ENCODE results near the gene ALAS2.
"Not testable (repeated sequence)": the region's sequence is repeated elsewhere in the genome, so short reads cannot be mapped to it uniquely, and the experiment has no call there.

The ALAS2 gene

DNA sequence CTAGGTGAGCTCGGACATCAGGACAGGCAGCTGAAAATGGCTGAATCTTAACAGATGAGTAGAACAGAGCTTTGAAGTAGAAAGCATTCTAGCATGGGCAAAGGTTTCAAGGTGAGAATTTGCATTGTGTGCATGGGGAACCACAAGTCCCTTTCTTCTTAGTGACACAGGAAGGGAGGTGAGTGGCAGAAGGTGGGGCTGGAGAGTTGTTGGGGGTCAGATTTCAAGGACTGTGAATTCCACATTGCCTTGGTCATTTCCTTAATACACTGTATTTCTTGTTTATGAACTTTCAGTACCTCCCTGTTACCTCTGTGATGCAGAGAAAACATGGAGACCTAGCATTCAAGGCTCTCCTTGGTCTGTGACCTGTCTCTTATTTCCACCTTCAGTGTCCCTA is 26.5 kb downstream of the ALAS2 start:
- no peak for DNase-seq

DNA sequence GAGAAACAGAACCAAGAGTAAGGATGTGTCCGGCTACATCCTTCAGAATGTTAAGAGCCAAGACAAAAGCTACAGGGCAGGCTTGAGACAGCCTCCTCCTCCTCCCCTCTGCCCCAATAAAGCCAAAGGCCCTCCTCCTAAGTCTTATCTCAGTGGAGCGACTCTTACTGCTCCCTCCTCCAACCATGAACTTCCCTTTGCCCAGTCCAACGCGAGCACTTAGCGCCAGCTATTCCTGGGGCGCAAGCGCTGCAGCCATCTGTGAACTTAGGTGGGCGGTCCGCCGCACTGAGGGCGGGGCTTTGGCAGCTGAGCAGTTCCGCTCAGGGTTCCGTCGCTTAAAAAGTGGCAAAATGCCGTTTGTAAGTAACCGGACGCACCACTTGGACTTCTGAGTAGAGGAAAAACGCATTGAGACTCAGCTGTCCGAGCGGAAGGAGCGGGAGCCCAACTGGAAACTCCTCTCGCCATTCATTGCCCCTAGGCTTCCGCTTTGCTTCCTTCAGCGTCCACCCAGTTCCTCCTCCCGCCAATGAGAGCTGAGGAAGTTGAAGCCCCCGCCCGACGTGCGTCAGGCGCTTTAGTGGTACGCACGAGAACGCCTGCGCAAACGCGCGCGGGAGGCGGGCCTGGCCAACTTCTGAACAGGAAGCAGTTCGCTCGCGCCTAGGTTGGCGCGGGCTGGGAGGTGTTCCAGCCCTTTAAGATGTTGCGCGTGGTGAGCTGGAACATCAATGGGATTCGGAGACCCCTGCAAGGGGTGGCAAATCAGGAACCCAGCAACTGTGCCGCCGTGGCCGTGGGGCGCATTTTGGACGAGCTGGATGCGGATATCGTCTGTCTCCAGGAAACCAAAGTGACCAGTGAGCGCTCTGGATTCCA is 30.8 kb downstream of the ALAS2 start, which contains the start of gene APEX2:
Gene APEX2 (plus strand): TSS at position 647 of the 882 bp plus-strand sequence. CDS start 60 bp downstream, at position 707.
- peak; percentile 79 for DNase-seq

- no peak for DNase-seq
Observed at GRCh38 chrX:54995621-54996020, 35.2 kb downstream of the ALAS2 start.

- no peak for DNase-seq
Observed at GRCh38 chrX:54994668-54995351, 36.0 kb downstream of the ALAS2 start.

- DNase-seq, result no peak
Observed at GRCh38 chrX:54994099-54994498, 36.7 kb downstream of the ALAS2 start, which contains the start of gene PFKFB1. Gene PFKFB1 (minus strand): TSS chrX:54994188. CDS start chrX:54994007, 181 bp downstream.

DNA sequence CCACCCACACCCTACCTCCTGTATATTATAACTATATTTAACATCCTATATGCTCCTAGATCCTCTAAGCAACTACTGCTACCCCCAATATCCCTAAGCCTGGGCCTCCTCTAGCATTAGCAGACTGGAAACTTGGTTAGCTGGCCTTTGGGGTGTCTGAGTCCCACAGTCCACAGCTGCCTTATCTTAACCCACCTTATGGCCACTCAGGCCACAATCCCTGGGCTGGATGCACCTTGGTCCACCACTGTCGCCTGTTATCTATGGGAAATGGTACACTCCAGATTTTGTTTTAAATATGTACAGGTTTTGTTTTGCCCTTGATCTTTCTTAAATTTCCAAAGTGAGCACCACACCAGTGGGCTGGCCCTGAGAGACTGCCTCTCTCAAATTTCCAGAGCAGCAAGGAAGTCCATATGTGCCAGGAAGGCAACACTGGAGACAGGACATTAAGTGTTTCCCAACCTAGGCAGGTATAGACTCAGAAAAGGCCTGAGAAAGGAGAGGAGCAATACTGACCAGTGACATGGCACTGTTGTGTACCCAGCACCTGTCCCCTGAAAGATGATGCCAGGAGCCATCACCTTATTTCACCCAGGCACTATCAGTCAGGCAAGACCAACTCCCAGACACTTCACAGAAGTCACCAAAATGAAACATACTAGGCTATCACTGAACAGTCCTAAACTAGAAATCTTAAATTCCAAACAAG is 37.7 kb downstream of the ALAS2 start:
- no peak for DNase-seq

- DNase-seq, result no peak
Observed at GRCh38 chrX:54991706-54992105, 39.1 kb downstream of the ALAS2 start.

GRCh38 chrX:54983306-54983705 is 47.5 kb downstream of the ALAS2 start:
- DNase-seq, result not testable (repeated sequence)

GRCh38 chrX:54980334-54980733 is 50.4 kb downstream of the ALAS2 start:
- DNase-seq, result no peak

- DNase-seq, result no peak
Observed at GRCh38 chrX:54979432-54979831, 51.3 kb downstream of the ALAS2 start.

GRCh38 chrX:54978448-54978847 is 52.3 kb downstream of the ALAS2 start:
- DNase-seq, result no peak

- DNase-seq, result no peak
Observed at GRCh38 chrX:54977387-54977786, 53.4 kb downstream of the ALAS2 start.

- DNase-seq, result no peak
Observed at GRCh38 chrX:54964766-54965497, 65.8 kb downstream of the ALAS2 start.

- no peak for DNase-seq
Observed at GRCh38 chrX:54961750-54962149, 69.0 kb downstream of the ALAS2 start.

Measured in amniotic stem cell (primary cell).